HG02623 (cell line): Measurements from ENCODE around the gene PHACTR3.

Experiments
- ATAC-seq: cut with Tn5 transposase; IDR thresholded peaks from one replicate; pipeline ENCODE4 v1.9.1; 2021; ENCODE audit warnings: moderate library complexity; ENCODE audit not compliant: unreplicated experiment

Gene PHACTR3

DNA sequence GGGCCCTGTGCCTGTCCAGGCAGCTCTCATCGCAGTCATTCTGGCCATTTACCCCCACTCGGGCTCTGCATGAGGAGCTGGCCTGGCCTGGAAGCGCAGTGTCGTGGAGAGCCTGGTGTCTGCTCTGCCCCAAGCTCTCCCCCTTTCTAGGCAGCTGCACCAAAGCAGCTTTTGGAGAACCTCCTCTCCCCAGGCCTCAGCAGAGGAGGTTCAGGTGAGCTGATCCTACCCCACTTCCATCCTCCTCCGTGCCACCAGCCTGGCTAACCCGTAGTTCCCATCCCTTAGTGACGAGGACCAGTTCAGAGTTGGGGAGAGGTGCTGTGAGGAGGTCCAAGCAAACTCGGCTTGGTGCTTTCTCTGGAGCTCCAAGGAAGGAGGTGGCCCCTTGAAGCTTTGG, 30.5 kb upstream of the PHACTR3 start:
- ATAC-seq: no peak

DNA sequence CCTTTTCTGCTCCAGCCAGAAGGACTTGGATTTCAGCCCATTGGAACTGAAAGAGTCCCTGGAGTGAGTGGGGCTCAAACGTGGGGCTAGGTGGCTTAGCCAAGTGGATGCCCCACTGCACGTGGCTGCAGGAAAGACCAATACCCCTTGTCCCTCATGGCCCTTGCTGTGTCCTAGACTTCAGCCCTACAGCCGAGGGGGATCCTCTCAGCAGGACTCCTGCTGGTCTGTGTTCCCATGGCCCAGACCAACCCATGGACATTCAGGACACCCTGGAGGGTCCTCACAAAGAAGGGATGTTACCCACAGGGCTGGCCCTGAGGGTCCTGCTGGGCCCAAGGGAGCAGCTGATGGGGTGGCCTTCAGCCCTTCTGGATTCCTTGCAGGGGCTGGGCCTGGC, 30.0 kb upstream of the PHACTR3 start:
- no peak for ATAC-seq

DNA sequence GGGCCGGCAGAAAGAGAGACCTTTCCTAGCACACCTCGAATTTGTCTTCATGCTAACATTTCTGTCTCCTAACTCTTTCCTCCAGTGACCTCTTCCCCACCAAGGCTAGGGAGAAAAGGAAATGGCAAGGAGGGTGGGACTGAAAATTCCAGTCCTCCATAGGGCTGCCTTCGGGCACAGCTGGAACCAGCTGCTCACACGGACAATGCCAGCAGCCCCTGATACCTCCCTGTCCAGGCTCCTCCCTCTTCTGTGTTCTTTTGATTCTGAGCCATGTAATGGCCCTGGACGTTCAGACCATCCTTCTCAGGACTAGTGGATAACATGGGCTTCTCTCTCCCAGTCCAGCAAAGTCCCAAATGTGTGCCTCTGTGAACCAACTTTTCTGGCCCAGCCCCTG, 29.1 kb upstream of the PHACTR3 start:
- ATAC-seq: no peak

DNA sequence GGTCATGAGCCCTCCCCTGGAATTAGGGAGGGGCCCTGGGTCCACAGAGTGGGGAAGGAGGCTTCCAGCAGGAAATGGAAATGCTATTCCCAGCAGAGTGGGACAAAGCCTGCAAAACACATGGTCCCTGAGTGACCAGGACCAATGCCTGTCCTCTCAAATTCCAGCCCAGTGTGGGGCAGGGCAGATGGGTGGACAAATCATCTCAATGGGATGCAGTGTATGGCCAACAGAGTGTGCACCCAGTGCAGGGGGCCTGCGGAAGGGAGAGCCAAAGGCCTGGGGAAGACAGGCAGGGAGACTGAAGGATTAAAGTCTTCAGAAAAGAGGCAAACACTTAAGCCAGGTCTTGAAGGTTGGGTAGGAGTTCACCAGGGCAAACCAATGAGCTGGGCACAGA, 28.7 kb upstream of the PHACTR3 start:
- no peak for ATAC-seq

DNA sequence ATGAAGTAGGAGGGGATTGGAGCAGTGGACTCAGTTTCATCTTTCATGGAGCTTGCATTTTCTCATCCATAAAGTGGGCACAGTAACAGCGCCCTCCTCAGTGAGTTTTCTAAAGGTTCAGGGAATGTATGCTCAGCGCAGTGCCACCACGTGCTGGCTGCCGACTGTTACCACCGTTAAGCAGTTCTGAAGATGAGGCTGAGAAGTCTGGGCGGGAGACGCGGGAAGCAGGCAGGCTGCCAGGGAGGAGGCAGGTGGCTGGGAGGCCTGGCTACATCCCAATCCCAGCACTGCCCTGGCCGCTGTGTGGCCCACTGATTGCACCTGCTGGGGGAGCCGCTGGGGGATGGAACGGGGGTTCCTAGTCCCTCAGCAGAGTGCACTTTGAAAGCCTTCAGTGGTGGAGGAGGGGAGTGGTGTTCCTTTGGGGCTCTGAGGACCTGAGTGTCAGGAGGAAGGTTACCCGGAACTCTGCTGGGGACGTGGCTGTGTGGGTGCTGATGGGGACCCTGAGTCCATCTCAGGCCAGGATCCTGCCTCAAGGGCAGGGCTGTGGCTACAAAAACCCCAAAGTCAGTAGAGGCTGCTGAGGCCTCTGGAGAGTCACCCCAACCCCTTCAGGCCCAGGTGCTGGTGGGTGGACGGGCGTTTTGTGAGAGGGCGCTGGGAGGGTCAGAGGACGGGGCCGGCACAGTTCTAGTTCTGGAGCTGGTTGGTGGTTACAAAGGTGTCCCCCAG, 28.0 kb upstream of the PHACTR3 start:
- ATAC-seq: no peak

DNA sequence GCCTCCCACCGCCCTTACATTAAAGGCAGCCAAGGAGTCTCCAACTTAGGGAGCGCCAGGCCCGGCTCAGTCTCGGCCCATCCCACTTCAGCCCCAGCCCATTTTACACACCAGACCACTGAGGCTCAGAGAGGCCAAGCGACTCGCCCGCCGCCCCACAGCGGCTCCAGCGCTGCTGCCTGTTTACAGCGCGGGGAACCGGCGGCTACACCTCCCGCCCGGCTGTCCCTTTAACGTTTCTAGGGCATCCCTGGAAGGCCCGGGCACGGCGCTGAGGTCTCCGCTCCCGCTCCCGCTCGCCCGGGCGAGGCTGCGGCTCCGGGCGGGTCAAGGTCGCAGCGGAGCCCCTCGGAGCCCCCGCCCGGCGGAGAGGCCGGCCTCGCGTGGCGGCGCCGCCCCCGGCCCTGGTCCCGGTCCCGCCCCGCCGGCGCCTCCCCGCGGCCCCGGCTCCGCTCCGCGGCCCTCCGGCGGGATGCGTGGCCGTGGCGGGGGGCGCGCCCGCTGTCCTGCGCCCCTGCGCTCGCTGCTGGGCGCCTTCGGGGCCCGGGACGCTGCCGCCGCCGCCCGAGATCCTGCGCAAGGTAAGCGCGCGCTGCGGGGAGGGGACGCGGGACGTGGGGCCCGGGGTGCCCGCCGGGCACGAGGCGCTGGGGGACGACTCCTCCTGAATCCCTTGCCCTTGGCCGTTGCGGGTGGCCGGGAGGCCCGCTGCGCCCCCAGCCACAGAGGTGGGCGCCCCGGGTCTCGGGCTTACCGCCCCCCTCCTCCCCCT, 27.1 kb upstream of the PHACTR3 start:
- no peak for ATAC-seq

DNA sequence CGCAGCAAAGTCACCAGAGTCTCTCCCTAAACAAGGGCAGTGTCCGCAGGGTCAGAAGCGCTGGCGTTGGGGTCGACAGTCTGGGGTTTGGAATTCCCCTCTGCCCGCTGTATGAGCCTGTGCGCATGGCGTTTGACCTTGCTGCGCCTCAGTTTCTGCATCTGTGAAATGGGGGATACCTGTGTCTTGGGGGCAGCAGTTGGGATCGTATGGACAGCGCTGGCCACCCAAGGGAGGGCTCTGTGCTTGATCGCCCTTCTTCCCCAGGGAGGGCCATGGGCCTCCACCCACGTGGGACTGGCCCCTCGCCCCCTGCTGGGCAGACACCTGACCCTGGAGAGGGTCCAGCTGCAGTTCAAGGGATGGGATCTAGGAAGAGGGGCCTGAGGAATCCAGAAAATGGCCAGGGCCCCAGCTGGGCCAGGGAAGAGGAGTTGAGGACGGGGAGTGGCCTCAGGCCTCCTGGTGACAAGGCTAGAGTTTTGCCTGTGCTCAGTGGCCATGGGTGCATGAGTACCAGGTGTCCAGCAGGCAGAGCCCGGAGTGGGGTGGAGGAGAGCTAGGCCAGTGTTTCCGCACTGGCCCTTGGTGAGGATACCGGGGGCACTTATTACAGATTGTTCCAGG, 26.4 kb upstream of the PHACTR3 start:
- no peak for ATAC-seq

DNA sequence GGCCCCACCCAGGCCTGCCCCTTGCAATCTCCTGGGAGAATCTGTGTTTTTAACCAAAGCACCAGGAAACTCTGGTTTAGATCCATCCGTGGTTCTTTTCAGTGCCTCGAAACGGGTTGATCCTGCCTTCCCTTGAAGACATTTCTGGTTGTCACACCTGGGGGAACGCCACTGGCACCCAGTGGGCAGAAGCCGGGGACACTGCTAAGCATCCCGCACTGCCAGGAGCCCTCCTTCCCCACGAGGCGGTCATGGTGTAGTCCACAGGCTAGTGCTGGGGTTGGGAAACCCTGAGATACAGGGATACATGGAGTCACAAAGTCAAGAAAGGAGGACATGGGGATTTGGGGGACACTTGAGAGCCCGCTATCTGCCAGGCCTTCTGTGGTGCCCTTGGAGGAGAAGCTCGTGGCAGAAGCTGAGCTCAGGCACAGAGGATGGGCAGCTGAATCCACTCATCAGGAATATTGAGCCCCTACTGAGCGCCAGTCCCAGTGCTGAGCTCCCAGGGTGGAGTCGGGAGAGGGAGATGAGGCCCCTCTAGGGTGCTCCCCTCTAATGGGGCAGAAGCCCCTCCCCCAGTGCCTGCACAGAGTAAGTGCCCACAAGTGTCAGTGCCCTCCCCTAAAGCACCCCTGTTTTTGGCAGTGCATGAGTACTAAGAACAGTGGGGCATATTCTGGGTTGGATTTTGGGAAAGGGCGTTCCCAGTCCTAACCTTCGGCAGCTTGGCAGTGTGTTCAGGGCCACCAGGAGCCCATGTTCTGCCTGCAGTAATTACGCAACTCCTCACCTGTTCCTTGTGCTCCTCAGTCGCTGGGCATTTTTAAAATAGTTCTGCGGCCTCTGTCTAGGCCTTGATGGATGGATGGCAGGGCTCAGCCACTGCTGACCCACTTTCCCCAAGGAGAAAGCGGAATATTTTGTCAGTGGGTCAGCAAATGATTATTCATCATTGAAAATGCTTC, 25.6 kb upstream of the PHACTR3 start:
- no peak for ATAC-seq

DNA sequence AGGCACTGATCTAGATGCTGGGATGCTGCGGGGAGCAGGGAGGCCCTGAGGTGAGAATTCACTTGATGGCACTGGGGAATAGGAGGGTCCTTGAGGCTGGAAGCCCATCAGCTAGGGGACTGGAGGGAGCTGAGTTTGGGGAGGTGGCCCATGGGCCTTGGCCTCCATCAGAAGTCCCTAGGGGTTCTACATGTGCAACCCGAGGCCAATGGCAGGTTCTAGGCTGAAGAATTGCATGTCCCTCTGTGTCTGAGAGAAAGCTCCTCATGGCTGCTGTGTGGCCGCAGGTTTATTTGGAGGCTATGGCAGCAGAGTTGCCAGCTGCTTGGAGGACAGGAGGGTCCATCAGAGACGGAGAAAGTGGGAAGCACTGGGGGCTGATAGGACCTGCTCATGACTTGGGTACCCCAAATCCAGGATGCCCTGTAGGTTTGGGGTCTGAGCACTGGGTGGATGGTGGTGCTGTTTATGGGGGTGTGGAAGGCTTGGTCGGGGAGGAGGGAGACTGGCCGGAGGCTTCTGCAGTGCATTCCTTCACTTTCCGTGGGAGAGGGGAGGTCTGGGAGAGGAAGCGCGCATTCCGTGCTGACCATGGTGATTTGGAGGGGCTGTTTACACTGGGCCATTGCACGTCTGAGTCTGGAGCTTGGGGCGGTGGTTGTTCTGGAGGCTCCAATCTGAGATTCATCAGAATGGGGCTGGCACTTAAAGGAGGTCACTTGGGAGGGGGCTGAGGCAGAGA, 24.8 kb upstream of the PHACTR3 start:
- no peak for ATAC-seq

DNA sequence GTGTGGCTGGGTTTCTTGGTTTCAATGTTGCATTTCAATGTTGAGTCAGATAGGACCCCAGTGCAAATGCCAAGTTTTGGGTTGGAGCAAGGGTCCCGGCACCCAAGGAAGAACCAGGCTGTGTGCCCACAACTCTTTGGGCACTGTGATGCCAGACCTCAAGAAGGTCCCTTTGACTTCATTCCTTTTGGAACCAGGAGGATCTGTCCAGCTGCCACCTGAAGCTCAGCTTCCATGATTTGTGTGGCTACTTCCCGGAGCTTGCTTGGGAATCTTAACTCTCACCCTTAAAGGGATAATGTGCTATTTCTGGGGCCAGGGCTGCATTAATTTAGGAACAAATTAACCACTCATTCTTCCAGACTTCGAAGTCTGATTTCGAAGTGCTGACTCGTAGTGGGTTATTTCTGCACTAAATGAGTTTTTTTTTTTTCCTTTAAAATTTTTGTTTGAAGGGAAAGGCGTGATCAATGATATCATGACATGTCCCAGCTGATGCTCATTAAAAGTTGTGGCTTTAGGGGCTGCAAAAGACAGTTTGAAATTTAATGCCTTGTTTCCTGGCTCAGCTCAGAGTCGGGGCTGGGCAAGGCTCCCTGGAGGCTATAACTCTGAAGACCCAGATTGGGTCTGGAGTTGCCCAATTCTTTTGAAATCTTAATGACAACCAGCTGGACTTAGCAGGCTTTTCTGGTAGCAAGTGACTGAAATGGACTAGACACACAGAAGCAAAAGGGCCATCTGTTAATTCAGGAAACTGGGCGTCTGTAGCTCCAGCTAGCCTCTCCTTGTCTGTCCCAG, 24.0 kb upstream of the PHACTR3 start:
- ATAC-seq: no peak

DNA sequence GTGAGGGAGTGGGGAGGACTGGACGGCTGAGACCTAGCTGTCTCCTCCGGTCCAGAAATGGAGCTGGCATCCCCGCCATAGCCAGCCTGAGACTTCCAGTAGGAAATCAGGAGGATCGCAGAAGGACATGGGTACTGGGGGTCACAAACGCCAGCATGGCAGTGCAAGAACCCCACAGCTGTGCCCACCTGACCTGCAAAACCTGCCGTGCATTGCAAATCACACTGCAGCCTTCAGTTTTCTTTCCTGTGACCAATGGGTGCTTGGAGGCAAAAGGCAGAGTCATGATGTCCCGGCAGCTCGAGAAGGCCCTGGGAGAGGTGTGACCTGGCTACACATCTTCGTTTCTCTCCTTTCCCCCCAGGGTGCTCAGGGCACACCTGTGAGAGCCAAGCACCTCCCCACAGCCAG, 23.3 kb upstream of the PHACTR3 start:
- ATAC-seq: no peak

DNA sequence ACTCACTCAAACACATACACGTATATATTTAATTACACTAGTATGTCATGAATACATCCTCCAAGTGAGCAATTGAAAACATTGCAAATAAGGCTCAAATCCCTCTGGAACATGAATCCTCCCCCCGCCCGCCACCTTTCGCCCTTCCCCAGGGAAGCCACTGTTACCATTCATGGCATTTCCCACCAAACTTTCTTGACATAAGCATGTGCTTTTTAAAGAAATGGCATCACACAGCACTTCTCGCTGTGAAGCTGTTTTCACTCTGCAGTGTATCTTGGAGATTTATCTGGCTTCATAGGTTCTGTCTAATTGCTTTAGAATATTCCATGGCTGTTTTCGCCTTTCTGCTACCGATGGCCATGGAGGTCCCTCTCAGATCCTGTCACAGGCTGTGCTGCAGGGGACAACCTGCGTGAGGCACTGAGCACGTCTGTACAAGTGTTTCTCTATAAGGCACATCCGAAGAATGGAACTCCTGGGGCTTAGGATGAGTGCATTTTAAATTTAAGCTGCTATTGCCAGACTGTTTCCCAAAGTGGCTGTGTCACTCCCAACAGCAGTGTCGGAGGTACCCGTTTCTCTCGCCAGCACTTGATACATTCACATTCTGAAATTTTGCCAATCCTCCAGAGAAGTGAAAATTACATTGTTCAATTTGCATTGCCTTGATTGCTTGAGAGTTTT, 22.2 kb upstream of the PHACTR3 start:
- no peak for ATAC-seq

DNA sequence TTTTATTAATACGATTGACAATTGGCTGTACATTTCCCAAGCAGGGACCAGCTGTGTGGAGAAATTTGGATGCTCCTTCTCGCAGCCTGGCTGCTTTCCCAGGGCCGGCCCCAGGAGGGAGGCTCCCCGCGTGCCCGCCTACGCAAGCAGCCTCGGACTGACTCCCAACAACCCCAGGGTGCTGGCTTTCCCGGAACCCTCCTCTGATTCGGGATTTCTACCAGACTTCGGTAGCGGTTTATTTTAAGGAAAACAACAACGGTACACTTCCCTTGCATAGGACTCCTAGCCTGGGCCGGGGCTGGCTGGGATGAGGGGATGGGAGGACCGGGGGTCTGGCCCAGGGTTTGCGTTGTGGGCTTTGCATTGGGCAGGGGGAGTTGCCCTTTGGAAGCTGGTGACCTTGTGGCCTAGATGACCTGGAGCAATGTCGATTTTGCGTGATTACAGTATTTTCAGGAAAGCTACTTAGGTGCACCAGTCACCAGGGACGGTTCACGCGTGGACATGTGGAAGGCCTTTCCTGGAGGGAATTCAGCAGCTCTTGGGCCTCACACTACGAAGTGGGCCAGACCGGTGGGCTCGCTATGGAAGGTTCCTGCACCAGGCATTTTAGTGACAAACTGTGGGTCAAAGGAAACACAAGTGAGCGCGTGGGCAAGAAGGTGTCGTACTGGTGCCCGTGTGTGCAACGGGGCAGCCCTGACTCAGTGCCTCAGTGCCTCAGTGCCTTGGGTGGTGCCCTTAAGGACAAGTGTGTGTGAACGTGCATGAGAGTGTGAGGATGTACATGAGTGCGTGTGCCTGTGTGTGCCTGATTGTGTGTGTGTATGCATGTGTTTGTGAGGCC, 20.7 kb upstream of the PHACTR3 start:
- no peak for ATAC-seq

DNA sequence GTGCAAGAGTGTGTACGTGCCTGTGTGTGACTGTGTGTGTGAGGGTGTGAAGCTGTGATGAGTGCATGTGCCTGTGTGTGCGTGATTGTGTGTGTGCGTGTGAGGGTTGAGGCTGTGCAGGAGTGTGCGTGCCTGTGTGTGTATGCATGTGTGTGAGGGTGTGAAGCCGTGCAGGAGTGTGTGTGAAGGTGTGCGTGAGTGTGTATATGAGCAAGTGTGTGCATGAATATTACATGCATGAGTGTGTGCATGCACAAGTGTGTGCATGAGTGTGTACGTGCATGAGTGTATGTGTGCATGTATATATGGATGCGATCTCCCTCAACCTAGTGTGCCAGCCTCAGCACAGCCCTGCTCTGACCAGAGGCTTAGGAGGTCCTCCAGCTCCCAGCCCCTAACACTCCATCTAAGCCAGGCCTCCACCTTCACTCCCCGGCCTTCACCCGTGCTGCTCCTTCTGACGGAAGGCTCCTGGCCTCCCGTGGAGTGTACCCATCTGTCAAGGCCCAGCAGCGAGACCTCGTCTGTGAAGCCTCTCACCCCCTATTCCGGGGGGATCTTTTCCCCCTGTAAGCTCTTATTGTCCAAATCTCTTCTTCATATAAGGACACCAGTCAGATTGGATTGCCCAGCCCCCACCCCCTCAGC, 19.9 kb upstream of the PHACTR3 start:
- ATAC-seq: no peak

DNA sequence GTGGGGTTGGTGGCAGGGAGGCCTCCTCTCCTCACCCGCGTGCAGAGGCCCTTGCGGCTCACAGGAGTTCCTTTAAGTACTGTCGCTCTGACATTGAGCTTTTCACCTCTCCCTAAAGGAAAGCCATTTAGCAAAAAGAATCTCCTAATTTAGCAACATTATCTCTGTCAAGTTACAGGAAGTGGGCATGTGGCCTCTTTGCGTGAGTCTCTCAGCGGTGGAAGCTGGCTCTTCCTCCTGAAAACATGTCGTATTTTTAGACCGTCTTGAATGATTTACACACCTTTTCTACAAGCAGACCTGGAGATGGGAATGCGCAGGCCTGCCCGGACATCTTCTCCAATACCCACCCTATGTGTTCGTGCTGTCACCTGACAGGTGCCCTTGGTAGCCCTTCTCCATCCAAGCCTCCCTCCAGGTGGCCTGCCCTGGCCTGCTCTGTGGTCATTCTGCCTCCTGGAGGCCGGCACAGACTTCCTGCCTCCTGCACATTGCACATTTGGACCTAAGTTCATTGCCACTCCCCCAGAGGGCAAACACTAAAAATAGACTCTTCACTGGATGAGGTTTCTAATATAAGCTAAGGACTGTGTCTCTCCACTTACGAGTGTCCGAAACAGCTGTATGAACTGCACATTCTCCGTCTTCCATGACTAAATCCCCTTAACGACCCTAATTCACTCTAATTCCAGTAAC, 18.5 kb upstream of the PHACTR3 start:
- ATAC-seq: no peak

DNA sequence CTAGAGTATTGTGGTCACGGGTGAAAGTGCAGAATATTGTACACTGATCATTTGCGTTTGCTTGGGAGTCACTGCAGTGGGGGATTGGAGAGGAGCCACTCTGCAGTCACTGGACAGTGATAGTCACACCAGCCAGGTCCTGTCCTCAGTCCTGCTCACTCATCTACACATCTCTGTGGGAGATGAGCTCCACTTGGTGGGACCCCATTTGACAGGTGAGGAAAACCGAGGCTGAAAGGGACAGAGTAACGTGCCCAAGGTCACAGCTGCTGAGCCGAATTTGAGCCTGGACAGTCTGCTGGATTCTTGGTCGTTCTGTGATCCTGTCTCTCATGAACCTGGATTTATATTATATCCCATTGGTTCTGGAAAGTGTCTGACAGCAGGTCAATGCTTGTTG, 17.7 kb upstream of the PHACTR3 start:
- ATAC-seq: no peak

DNA sequence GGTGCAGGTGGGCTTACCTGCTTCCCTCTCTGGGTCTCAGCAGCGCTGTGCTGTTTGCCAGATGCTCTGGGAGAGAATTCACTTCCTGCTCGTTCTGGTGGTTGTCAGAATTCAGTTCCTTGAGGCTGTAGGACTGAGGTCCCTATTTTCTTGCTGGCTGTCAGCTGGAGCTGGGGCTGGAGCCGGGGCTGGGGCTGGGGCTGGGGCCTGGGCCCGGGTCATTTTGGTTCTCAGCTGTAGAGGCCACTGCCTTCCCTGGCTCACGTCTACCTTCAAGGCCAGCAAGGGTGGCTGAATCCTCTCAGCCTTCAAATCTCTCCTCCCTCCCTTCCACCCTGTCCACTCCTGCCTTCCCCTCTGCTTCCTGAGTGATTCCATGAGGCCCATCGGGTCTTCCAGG, 16.8 kb upstream of the PHACTR3 start:
- no peak for ATAC-seq
